ENCODE results near the gene HES7. TPM values are rescaled to one million over a fixed set of nuclear protein-coding genes. Genes with fewer than 3 reads are reported as not detected.
A peak's percentile ranks its signal among the peaks of the same experiment; 100 is the strongest.

HES7 gene
- total and polyA plus RNA-seq, 9 of the 15 experiments (the other 6 are each of a cell fraction or from before 2014, with no cell fraction given) = 0.03 to 1.7 (median 0.14) TPM; not detected in 1

DNA sequence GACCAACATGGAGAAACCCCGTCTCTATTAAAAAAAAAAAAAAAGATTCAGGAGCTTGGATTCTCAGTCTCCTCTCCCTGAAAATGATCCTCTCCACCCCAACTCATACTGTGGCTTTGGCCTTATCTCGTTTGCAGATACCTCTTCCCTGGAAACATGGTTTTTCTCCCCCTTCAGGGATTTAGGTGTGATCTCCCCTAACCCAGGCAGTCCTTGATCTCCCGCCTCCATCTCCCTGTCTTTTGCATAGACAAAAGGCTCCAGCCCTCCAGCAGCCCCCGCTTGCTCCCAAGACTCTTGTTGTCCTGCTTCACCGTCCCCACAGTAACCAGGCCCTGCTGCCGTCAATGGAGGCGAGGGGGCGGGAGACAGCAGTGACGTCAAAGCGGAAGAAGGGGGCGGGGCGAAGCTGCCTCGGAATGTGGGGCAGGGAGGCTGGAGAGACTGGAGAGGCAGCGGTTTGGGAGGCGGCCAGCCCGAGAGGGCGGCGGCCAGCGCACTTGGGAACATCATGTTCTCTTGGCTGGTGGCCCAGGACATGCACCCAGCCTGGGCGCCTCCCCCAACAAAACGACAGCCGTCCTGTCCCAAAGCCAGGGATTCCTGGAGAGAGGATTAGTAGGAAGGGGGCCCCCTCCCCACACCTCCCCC is 30.2 kb upstream of the HES7 start (continued):
- TF ChIP-seq, protein P1, sequence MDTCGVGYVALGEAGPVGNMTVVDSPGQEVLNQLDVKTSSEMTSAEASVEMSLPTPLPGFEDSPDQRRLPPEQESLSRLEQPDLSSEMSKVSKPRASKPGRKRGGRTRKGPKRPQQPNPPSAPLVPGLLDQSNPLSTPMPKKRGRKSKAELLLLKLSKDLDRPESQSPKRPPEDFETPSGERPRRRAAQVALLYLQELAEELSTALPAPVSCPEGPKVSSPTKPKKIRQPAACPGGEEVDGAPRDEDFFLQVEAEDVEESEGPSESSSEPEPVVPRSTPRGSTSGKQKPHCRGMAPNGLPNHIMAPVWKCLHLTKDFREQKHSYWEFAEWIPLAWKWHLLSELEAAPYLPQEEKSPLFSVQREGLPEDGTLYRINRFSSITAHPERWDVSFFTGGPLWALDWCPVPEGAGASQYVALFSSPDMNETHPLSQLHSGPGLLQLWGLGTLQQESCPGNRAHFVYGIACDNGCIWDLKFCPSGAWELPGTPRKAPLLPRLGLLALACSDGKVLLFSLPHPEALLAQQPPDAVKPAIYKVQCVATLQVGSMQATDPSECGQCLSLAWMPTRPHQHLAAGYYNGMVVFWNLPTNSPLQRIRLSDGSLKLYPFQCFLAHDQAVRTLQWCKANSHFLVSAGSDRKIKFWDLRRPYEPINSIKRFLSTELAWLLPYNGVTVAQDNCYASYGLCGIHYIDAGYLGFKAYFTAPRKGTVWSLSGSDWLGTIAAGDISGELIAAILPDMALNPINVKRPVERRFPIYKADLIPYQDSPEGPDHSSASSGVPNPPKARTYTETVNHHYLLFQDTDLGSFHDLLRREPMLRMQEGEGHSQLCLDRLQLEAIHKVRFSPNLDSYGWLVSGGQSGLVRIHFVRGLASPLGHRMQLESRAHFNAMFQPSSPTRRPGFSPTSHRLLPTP (IDR thresholded peaks at IDR 0.05; ENCODE audit: borderline replicate concordance, extremely low read depth, insufficient read length) = peak; percentile 34
- no peak for TF ChIP-seq ZNF785 (CRISPR knock-in tag; IDR thresholded peaks at IDR 0.05)
- TF ChIP-seq CBX2 (IDR thresholded peaks at IDR 0.05; ENCODE audit: insufficient read depth, low read length, poor library complexity, severe bottlenecking) = no peak
- peak; percentile 84 for TF ChIP-seq RFX1 (IDR thresholded peaks at IDR 0.05)
- no peak for TF ChIP-seq SAFB2 (IDR thresholded peaks at IDR 0.05; ENCODE audit: borderline replicate concordance, low read depth, low read length, severe bottlenecking)
- no peak for TF ChIP-seq KAT2B (IDR thresholded peaks at IDR 0.05; ENCODE audit: low read depth, low read length)
- peak; percentile 10; the same call in 1 of the 2 replicates for TF ChIP-seq TAL1 (IDR thresholded peaks at IDR 0.05)
- TF ChIP-seq ZSCAN29 (IDR thresholded peaks at IDR 0.05) = no peak
- TF ChIP-seq ZNF644 (tag; IDR thresholded peaks at IDR 0.05; ENCODE audit: low read depth) = no peak
- no peak for TF ChIP-seq HDAC2 (IDR thresholded peaks at IDR 0.05)
- no peak for TF ChIP-seq OTX1 (CRISPR knock-in tag; IDR thresholded peaks at IDR 0.05)
- no peak for TF ChIP-seq NCOA2 (IDR thresholded peaks at IDR 0.05; ENCODE audit: partially characterized antibody in 2 of 2)
- 0 out of 4 replicates have a peak, but pooled peaks of 1 of the 2 experiments have one; percentile 32 for TF ChIP-seq RCOR1 (IDR thresholded peaks at IDR 0.05; ENCODE audit: borderline replicate concordance in 1 of 2, low read depth in 2 of 2, low read length in 2 of 2)
- 0 out of 2 replicates have a peak, but pooled peaks have one; percentile 46 for TF ChIP-seq ATF1 (CRISPR knock-in tag; IDR thresholded peaks at IDR 0.05)
- TF ChIP-seq ATF1 (tag; IDR thresholded peaks at IDR 0.05) = peak; percentile 93
- peak; percentile 67 for TF ChIP-seq ZFX (CRISPR knock-in tag; IDR thresholded peaks at IDR 0.05)
- no peak for TF ChIP-seq POLR2B (IDR thresholded peaks at IDR 0.05; ENCODE audit: low read depth, partially characterized antibody)
- peak in 1 of 2 experiments; percentile 54; a peak in 1 of 3 replicates for TF ChIP-seq CBX3 (IDR thresholded peaks at IDR 0.05; ENCODE audit: borderline replicate concordance in 1 of 2, low read length in 2 of 2)
- no peak for TF ChIP-seq NCOA4 (IDR thresholded peaks at IDR 0.05; ENCODE audit: partially characterized antibody)
- TF ChIP-seq ZFP36 (IDR thresholded peaks at IDR 0.05; ENCODE audit: low read depth, low read length, partially characterized antibody) = peak; percentile 66
- TF ChIP-seq FUS (optimal IDR thresholded peaks at IDR 0.05; ENCODE audit: low read depth, low read length) = no peak
- peak; percentile 51; the same call in 1 of the 2 replicates for TF ChIP-seq EP400 (IDR thresholded peaks at IDR 0.05)
- TF ChIP-seq CSDE1 (IDR thresholded peaks at IDR 0.05) = no peak
- TF ChIP-seq POLR2A (conservative IDR thresholded peaks at IDR 0.05) = peak; percentile 43; the same call in 1 of the 2 replicates
- TF ChIP-seq POLR2G (IDR thresholded peaks at IDR 0.05; ENCODE audit: low read depth, low read length) = peak; percentile 62
- no peak for TF ChIP-seq ASH1L (IDR thresholded peaks at IDR 0.05; ENCODE audit: borderline replicate concordance, low read depth, partially characterized antibody)
- no peak for TF ChIP-seq ZNF75A (CRISPR knock-in tag; IDR thresholded peaks at IDR 0.05)
- peak; percentile 38; the same call in 1 of the 2 replicates for TF ChIP-seq CBFA2T3 (IDR thresholded peaks at IDR 0.05)
- TF ChIP-seq MEIS2 (IDR thresholded peaks at IDR 0.05; ENCODE audit: partially characterized antibody) = peak; percentile 17

Data from K562 (cell line).